ENCODE results near the gene TMEM204. TPM values are rescaled to one million over a fixed set of nuclear protein-coding genes. Genes with fewer than 3 reads are reported as not detected.

The TMEM204 gene
- total and polyA plus RNA-seq, 7 experiments from 2014 or later, result 26.3 to 186 (median 152) TPM

- Histone ChIP-seq H3K27me3 (ENCODE audit: control insufficient read depth in 2 of 2, insufficient read depth in 2 of 2, low read length in 2 of 2) (no peaks in the 10 kb centered on the region), H3K4me3 (ENCODE audit: low read length) (no peak overlapping the region), H3K36me3 (ENCODE audit: control insufficient read depth in 2 of 3, insufficient read depth in 3 of 3, low read length in 3 of 3) (no peaks in the 10 kb centered on the region), H3K27ac (ENCODE audit: low read depth, low read length) (no peak overlapping the region), H3K9me3 (ENCODE audit: control insufficient read depth in 2 of 3, low read length in 3 of 3) (no peaks in the 10 kb centered on the region), H3K4me1 (ENCODE audit: control insufficient read depth in 2 of 2, insufficient read depth in 2 of 2, low read length in 2 of 2) (no peaks in the 10 kb centered on the region)
- Mint-ChIP-seq H3K4me3 (no peak overlapping the region), H3K36me3 (peaks cover 0 to 7% (median 0%) of the 10 kb centered on the region in 5 donors), H3K27me3 (no peaks in the 10 kb centered on the region), H3K4me1 (peaks cover 0 to under 1% (median 0%) of the 10 kb centered on the region in 7 donors), H3K9me3 (no peaks in the 10 kb centered on the region), H3K27ac (no peak overlapping the region)
- ChIA-PET POLR2A (no interaction called here), CTCF (no interaction called here)
- no peak for ATAC-seq
- intact Hi-C loops (cut with micrococcal nuclease), result no loop called here
- no peak for DNase-seq
Measured at GRCh38 chr16:1596516-1596915, 63.0 kb downstream of the TMEM204 start.

GRCh38 chr16:1597154-1597553 is 63.7 kb downstream of the TMEM204 start:
- no peak overlapping the region for H3K27ac ChIP-seq (ENCODE audit: low read depth, low read length)
- ChIA-PET CTCF (no interaction called here), POLR2A (no interaction called here)
- Mint-ChIP-seq H3K27ac (no peak overlapping the region), H3K4me3 (no peak overlapping the region), H3K36me3 (peaks cover 0 to 4% (median 0%) of the 10 kb centered on the region in 5 donors), H3K4me1 (no peaks in the 10 kb centered on the region), H3K9me3 (no peaks in the 10 kb centered on the region), H3K27me3 (no peaks in the 10 kb centered on the region)
- no peak for DNase-seq
- no peak overlapping the region for H3K4me3 ChIP-seq (ENCODE audit: low read length)
- intact Hi-C loops (cut with micrococcal nuclease), result no loop called here
- H3K4me1 ChIP-seq (ENCODE audit: control insufficient read depth in 2 of 2, insufficient read depth in 2 of 2, low read length in 2 of 2), result no peaks in the 10 kb centered on the region
- ATAC-seq, result no peak
- no peaks in the 10 kb centered on the region for H3K36me3 ChIP-seq (ENCODE audit: control insufficient read depth in 2 of 3, insufficient read depth in 3 of 3, low read length in 3 of 3)
- H3K27me3 ChIP-seq (ENCODE audit: control insufficient read depth in 2 of 2, insufficient read depth in 2 of 2, low read length in 2 of 2), result no peaks in the 10 kb centered on the region
- no peaks in the 10 kb centered on the region for H3K9me3 ChIP-seq (ENCODE audit: control insufficient read depth in 2 of 3, low read length in 3 of 3)

GRCh38 chr16:1601031-1601430 is 67.6 kb downstream of the TMEM204 start:
- no peak overlapping the region for H3K27ac Mint-ChIP-seq
- Histone ChIP-seq H3K27me3 (ENCODE audit: control insufficient read depth in 2 of 2, insufficient read depth in 2 of 2, low read length in 2 of 2) (no peaks in the 10 kb centered on the region), H3K4me1 (ENCODE audit: control insufficient read depth in 2 of 2, insufficient read depth in 2 of 2, low read length in 2 of 2) (no peaks in the 10 kb centered on the region), H3K9me3 (ENCODE audit: control insufficient read depth in 2 of 3, low read length in 3 of 3) (no peaks in the 10 kb centered on the region), H3K4me3 (ENCODE audit: low read length) (no peak overlapping the region), H3K36me3 (ENCODE audit: control insufficient read depth in 2 of 3, insufficient read depth in 3 of 3, low read length in 3 of 3) (no peaks in the 10 kb centered on the region), H3K27ac (ENCODE audit: low read depth, low read length) (no peak overlapping the region)
- H3K27me3 Mint-ChIP-seq, result no peaks in the 10 kb centered on the region
- ATAC-seq (no peak), DNase-seq (no peak)
- no peak overlapping the region for H3K4me3 Mint-ChIP-seq
- no peaks in the 10 kb centered on the region for H3K9me3 Mint-ChIP-seq
- POLR2A ChIA-PET, result no interaction called here
- H3K4me1 Mint-ChIP-seq, result no peaks in the 10 kb centered on the region
- CTCF ChIA-PET, result no interaction called here
- intact Hi-C loops (cut with micrococcal nuclease), result no loop called here
- peaks cover 0 to 3% (median 0%) of the 10 kb centered on the region in 5 donors for H3K36me3 Mint-ChIP-seq

- DNase-seq (no peak), ATAC-seq (no peak)
- H3K4me1 ChIP-seq (ENCODE audit: control insufficient read depth in 2 of 2, insufficient read depth in 2 of 2, low read length in 2 of 2), result no peaks in the 10 kb centered on the region
- CTCF ChIA-PET, result no interaction called here
- no peaks in the 10 kb centered on the region for H3K9me3 ChIP-seq (ENCODE audit: control insufficient read depth in 2 of 3, low read length in 3 of 3)
- Mint-ChIP-seq H3K4me1 (no peaks in the 10 kb centered on the region), H3K4me3 (no peak overlapping the region), H3K9me3 (no peaks in the 10 kb centered on the region), H3K27ac (no peak overlapping the region), H3K36me3 (peaks cover 0 to 3% (median 0%) of the 10 kb centered on the region in 5 donors), H3K27me3 (no peaks in the 10 kb centered on the region)
- POLR2A ChIA-PET, result no interaction called here
- no peaks in the 10 kb centered on the region for H3K27me3 ChIP-seq (ENCODE audit: control insufficient read depth in 2 of 2, insufficient read depth in 2 of 2, low read length in 2 of 2)
- no peaks in the 10 kb centered on the region for H3K36me3 ChIP-seq (ENCODE audit: control insufficient read depth in 2 of 3, insufficient read depth in 3 of 3, low read length in 3 of 3)
- no peak overlapping the region for H3K4me3 ChIP-seq (ENCODE audit: low read length)
- H3K27ac ChIP-seq (ENCODE audit: low read depth, low read length), result no peak overlapping the region
- intact Hi-C loops (cut with micrococcal nuclease), result no loop called here
Measured at GRCh38 chr16:1601489-1601888, 68.0 kb downstream of the TMEM204 start.

GRCh38 chr16:1602285-1602684 is 68.8 kb downstream of the TMEM204 start:
- H3K4me1 Mint-ChIP-seq, result no peaks in the 10 kb centered on the region
- DNase-seq (no peak), ATAC-seq (no peak)
- ChIA-PET POLR2A (no interaction called here), CTCF (no interaction called here)
- Histone ChIP-seq H3K9me3 (ENCODE audit: control insufficient read depth in 2 of 3, low read length in 3 of 3) (no peaks in the 10 kb centered on the region), H3K36me3 (ENCODE audit: control insufficient read depth in 2 of 3, insufficient read depth in 3 of 3, low read length in 3 of 3) (no peaks in the 10 kb centered on the region), H3K4me1 (ENCODE audit: control insufficient read depth in 2 of 2, insufficient read depth in 2 of 2, low read length in 2 of 2) (no peaks in the 10 kb centered on the region), H3K27me3 (ENCODE audit: control insufficient read depth in 2 of 2, insufficient read depth in 2 of 2, low read length in 2 of 2) (no peaks in the 10 kb centered on the region), H3K27ac (ENCODE audit: low read depth, low read length) (no peak overlapping the region), H3K4me3 (ENCODE audit: low read length) (no peak overlapping the region)
- no peak overlapping the region for H3K27ac Mint-ChIP-seq
- H3K36me3 Mint-ChIP-seq, result peaks cover 0 to 3% (median 2%) of the 10 kb centered on the region in 5 donors
- no peaks in the 10 kb centered on the region for H3K9me3 Mint-ChIP-seq
- intact Hi-C loops (cut with micrococcal nuclease), result no loop called here
- H3K27me3 Mint-ChIP-seq, result no peaks in the 10 kb centered on the region
- no peak overlapping the region for H3K4me3 Mint-ChIP-seq

Other genes with a start within 250 kb of the TMEM204 start
- gene UBE2I, start 224.0 kb upstream of the TMEM204 start, total RNA-seq, result 100 to 1,000 TPM; 159 to 277 (median 203) TPM
- gene UBE2I, start 224.0 kb upstream of the TMEM204 start, polyA plus RNA-seq, result 10 to 100 TPM; 67.2 to 78.9 TPM
- gene BAIAP3, start 200.0 kb upstream of the TMEM204 start, total RNA-seq, result 1 to 10 TPM in 3 of 5 experiments, under 1 TPM in 2; 0.49 to 7.5 (median 1.1) TPM
- 1 to 10 TPM in 1 of 2 donors, under 1 TPM in 1; 0.20 to 1.3 TPM for gene BAIAP3, start 200.0 kb upstream of the TMEM204 start, polyA plus RNA-seq
- gene TSR3, start 181.8 kb upstream of the TMEM204 start, total RNA-seq, result 10 to 100 TPM; 21.0 to 50.4 (median 33.3) TPM
- gene TSR3, start 181.8 kb upstream of the TMEM204 start, polyA plus RNA-seq, result 100 to 1,000 TPM in 1 of 2 donors, 10 to 100 TPM in 1; 79.7 to 103 TPM
- 10 to 100 TPM; 37.9 to 57.7 (median 48.6) TPM for gene GNPTG, start 181.7 kb upstream of the TMEM204 start, total RNA-seq
- 10 to 100 TPM; 48.2 to 51.3 TPM for gene GNPTG, start 181.7 kb upstream of the TMEM204 start, polyA plus RNA-seq
- 100 to 1,000 TPM in 2 of 5 experiments, 10 to 100 TPM in 3; 42.9 to 152 (median 98.5) TPM for gene UNKL, start 119.0 kb upstream of the TMEM204 start, total RNA-seq
- gene UNKL, start 119.0 kb upstream of the TMEM204 start, polyA plus RNA-seq, result 10 to 100 TPM in 1 of 2 donors, 1 to 10 TPM in 1; 4.0 to 10.6 TPM
- 10 to 100 TPM in 2 of 5 experiments, 1 to 10 TPM in 3; 7.8 to 11.9 (median 9.7) TPM for gene UQCC4, start 112.9 kb upstream of the TMEM204 start, total RNA-seq
- 10 to 100 TPM; 37.3 to 45.2 TPM for gene UQCC4, start 112.9 kb upstream of the TMEM204 start, polyA plus RNA-seq
- 1 to 10 TPM in 2 of 5 experiments, under 1 TPM in 2, not detected in 1; 0.77 to 3.4 (median 1.7) TPM for gene PERCC1, start 102.6 kb upstream of the TMEM204 start, total RNA-seq
- not detected for gene PERCC1, start 102.6 kb upstream of the TMEM204 start, polyA plus RNA-seq
- gene CCDC154, start 89.1 kb upstream of the TMEM204 start, total RNA-seq, result 10 to 100 TPM in 2 of 5 experiments, 1 to 10 TPM in 3; 3.6 to 19.1 (median 8.9) TPM
- gene CCDC154, start 89.1 kb upstream of the TMEM204 start, polyA plus RNA-seq, result not detected
- 100 to 1,000 TPM in 4 of 5 experiments, 10 to 100 TPM in 1; 74.8 to 140 (median 115) TPM for gene CLCN7, start 58.6 kb upstream of the TMEM204 start, total RNA-seq
- 10 to 100 TPM; 17.0 to 35.1 TPM for gene CLCN7, start 58.6 kb upstream of the TMEM204 start, polyA plus RNA-seq
- gene PTX4, start 44.7 kb upstream of the TMEM204 start, total RNA-seq, result under 1 TPM in 2 of 5 experiments, not detected in 3; 0.24 to 0.64 TPM
- gene PTX4, start 44.7 kb upstream of the TMEM204 start, polyA plus RNA-seq, result not detected
- gene TELO2, start 40.3 kb upstream of the TMEM204 start, total RNA-seq, result 10 to 100 TPM; 46.9 to 58.9 (median 50.3) TPM
- 10 to 100 TPM; 10.5 to 18.7 TPM for gene TELO2, start 40.3 kb upstream of the TMEM204 start, polyA plus RNA-seq
- 10 to 100 TPM in 1 of 5 experiments, 1 to 10 TPM in 4; 7.3 to 10.6 (median 8.1) TPM for gene IFT140, start 78.4 kb downstream of the TMEM204 start, total RNA-seq
- 10 to 100 TPM in 1 of 2 donors, 1 to 10 TPM in 1; 8.9 to 13.5 TPM for gene IFT140, start 78.4 kb downstream of the TMEM204 start, polyA plus RNA-seq
- gene CRAMP1, start 78.7 kb downstream of the TMEM204 start, total RNA-seq, result 10 to 100 TPM; 27.0 to 33.2 (median 31.3) TPM
- gene CRAMP1, start 78.7 kb downstream of the TMEM204 start, polyA plus RNA-seq, result 1 to 10 TPM; 2.1 to 5.0 TPM
- 10 to 100 TPM; 12.6 to 67.2 (median 36.4) TPM for gene JPT2, start 144.6 kb downstream of the TMEM204 start, total RNA-seq
- gene JPT2, start 144.6 kb downstream of the TMEM204 start, polyA plus RNA-seq, result 10 to 100 TPM; 13.0 to 17.5 TPM
- 100 to 1,000 TPM; 112 to 299 (median 272) TPM for gene MAPK8IP3, start 172.5 kb downstream of the TMEM204 start, total RNA-seq
- gene MAPK8IP3, start 172.5 kb downstream of the TMEM204 start, polyA plus RNA-seq, result 1 to 10 TPM; 1.7 to 3.2 TPM
- 10 to 100 TPM; 49.4 to 81.5 (median 58.2) TPM for gene NME3, start 237.9 kb downstream of the TMEM204 start, total RNA-seq
- gene NME3, start 237.9 kb downstream of the TMEM204 start, polyA plus RNA-seq, result 10 to 100 TPM; 70.6 to 71.9 TPM
- gene EME2, start 239.1 kb downstream of the TMEM204 start, total RNA-seq, result 10 to 100 TPM; 32.2 to 47.5 (median 36.8) TPM
- 1 to 10 TPM in 1 of 2 donors, under 1 TPM in 1; 0.59 to 3.8 TPM for gene EME2, start 239.1 kb downstream of the TMEM204 start, polyA plus RNA-seq
- 100 to 1,000 TPM in 1 of 5 experiments, 10 to 100 TPM in 4; 41.6 to 115 (median 49.5) TPM for gene MRPS34, start 239.5 kb downstream of the TMEM204 start, total RNA-seq
- 100 to 1,000 TPM; 124 to 162 TPM for gene MRPS34, start 239.5 kb downstream of the TMEM204 start, polyA plus RNA-seq
- 100 to 1,000 TPM in 2 of 5 experiments, 10 to 100 TPM in 3; 38.2 to 127 (median 72.3) TPM for gene SPSB3, start 248.9 kb downstream of the TMEM204 start, total RNA-seq
- 10 to 100 TPM; 38.7 to 58.9 TPM for gene SPSB3, start 248.9 kb downstream of the TMEM204 start, polyA plus RNA-seq
- 10 to 100 TPM; 39.3 to 60.2 (median 48.6) TPM for gene NUBP2, start 249.3 kb downstream of the TMEM204 start, total RNA-seq
- 10 to 100 TPM; 96.7 to 98.9 TPM for gene NUBP2, start 249.3 kb downstream of the TMEM204 start, polyA plus RNA-seq